ENCODE measurements around the gene SGCD. TPM values are rescaled to one million over a fixed set of nuclear protein-coding genes. Genes with fewer than 3 reads are reported as not detected.
A peak's percentile ranks its signal among the peaks of the same experiment; 100 is the strongest.

Gene SGCD
- total and polyA plus RNA-seq, 2 of the 4 experiments (the other 2 are of a cell fraction), result 5.8 to 10.6 TPM

GRCh38 chr5:156339139-156339841 lies 12.3 kb downstream of the SGCD start:
- Histone ChIP-seq H4K91ac (ENCODE audit: insufficient read depth, low read depth, low read length) (no peak overlapping the region), H3K4me3 (ENCODE audit: insufficient read depth, low read depth, low read length) (no peak overlapping the region), H3K9ac (ENCODE audit: low read depth, low read length) (no peak overlapping the region), H4K8ac (ENCODE audit: low read depth in 2 of 2, low read length in 2 of 2) (no peak overlapping the region; a peak in 1 of 4 replicates), H4K20me1 (ENCODE audit: insufficient read depth, low read length) (no peaks in the 10 kb centered on the region), H2BK5ac (ENCODE audit: low read depth, low read length, poor library complexity, severe bottlenecking) (peak overlapping the region; percentile 35), H3K9me3 (ENCODE audit: control insufficient read depth, insufficient read depth, low read length) (no peaks in the 10 kb centered on the region), H4K5ac (ENCODE audit: low read depth, low read length) (no peak overlapping the region), H3K79me1 (ENCODE audit: low read depth in 1 of 2, low read length in 2 of 2) (peaks cover 0 to 15% of the 10 kb centered on the region in 2 experiments; a peak in 1 of 4 replicates), H3K9me1 (ENCODE audit: insufficient read depth, low read length) (peaks cover 3% of the 10 kb centered on the region; the same call in 1 of the 2 replicates), H3K56ac (ENCODE audit: extremely low read depth, insufficient read depth, low read length) (no peak overlapping the region), H3K36me3 (ENCODE audit: control insufficient read depth, insufficient read depth, low read length) (peaks cover 9% of the 10 kb centered on the region), H3K4me1 (ENCODE audit: control insufficient read depth, insufficient read depth, low read length) (peaks cover 4% of the 10 kb centered on the region), H3K27ac (ENCODE audit: insufficient read depth, low read length) (no peak overlapping the region), H2BK20ac (ENCODE audit: low read depth, low read length) (no peak overlapping the region), H3K4me2 (ENCODE audit: low read depth, low read length) (no peak overlapping the region), H2BK120ac (ENCODE audit: low read depth, low read length) (no peak overlapping the region), H2AFZ (replicated peaks; ENCODE audit: low read length, poor library complexity) (no peak overlapping the region), H3K27me3 (ENCODE audit: control insufficient read depth, insufficient read depth, low read length) (no peaks in the 10 kb centered on the region), H3K4ac (ENCODE audit: low read depth, low read length) (no peak overlapping the region), H2AK9ac (replicated peaks; ENCODE audit: low read depth, low read length, poor library complexity) (no peak overlapping the region), H3K18ac (ENCODE audit: low read depth, low read length) (no peak overlapping the region), H3K23ac (ENCODE audit: low read depth, low read length) (no peak overlapping the region), H2AK5ac (ENCODE audit: low read depth, low read length) (no peak overlapping the region), H2BK15ac (ENCODE audit: low read depth, low read length) (no peak overlapping the region), H3K14ac (replicated peaks; ENCODE audit: low read depth, low read length) (no peak overlapping the region)
- intact Hi-C loops (cut with micrococcal nuclease) (no loop called here), in situ Hi-C loops (cut with MboI; ENCODE audit: low sequenced_read_pairs) (no loop called here), dilution Hi-C loops (cut with HindIII; ENCODE audit: low sequenced_read_pairs, unreplicated experiment) (no loop called here)
- no TSS peak for BruUV-seq (replicated peaks)
- WGBS, 2 experiments (ENCODE audit: extremely low coverage in 2 of 2, insufficient read length in 1 of 2), result no CpG with 5 or more reads among the region's 2 CpGs
- TF ChIP-seq CEBPB (IDR thresholded peaks at IDR 0.05; ENCODE audit: low read depth, low read length) (peak; percentile 93), USF2 (IDR thresholded peaks at IDR 0.05; ENCODE audit: low read depth, low read length) (no peak)
- POLR2A ChIA-PET (ENCODE audit: unreplicated experiment), result no interaction called here
- CTCF ChIA-PET, result interaction anchor here (0.6 kb wide), 1 partner anchor 482 kb away, joined by 3 read pairs; no protein-coding TSS in a partner anchor
- DNase-seq, result peak; percentile 69
- peak; percentile 73 for ATAC-seq (ENCODE audit: low read depth)

All from IMR-90 (cell line).